SK-N-SH (cell line): ENCODE data around the gene SBNO1. TPM values are rescaled to one million over a fixed set of nuclear protein-coding genes. Genes with fewer than 3 reads are reported as not detected.
A peak's percentile ranks its signal among the peaks of the same experiment; 100 is the strongest.

Experiments
- CTCF ChIA-PET: fragments of 300-600, 350-600 bp; formaldehyde crosslinking; extraction: SDS; loops from one replicate; lab custom pipeline; 2021; lab: Yijun Ruan, JAX
- POLR2A ChIA-PET: fragments of 350-600 bp; sonication (Branson Sonifier 250); formaldehyde crosslinking; extraction: SDS; loops from one replicate; lab custom pipeline; 2020; ENCODE audit warnings: antibody characterized with exemption, inconsistent platforms; lab: Yijun Ruan, JAX
- DNase-seq: peaks from one replicate; pipeline ENCODE4 v3.0.0; 2012
- H2AFZ ChIP-seq: fragments of 200-600 bp; sonication (generic); 2 replicates; pipeline ENCODE4 v1.8.1; 2016; ENCODE audit warnings: antibody characterized with exemption, mild to moderate bottlenecking, low read depth
- H3F3A ChIP-seq: fragments of 200-600 bp; sonication (generic); replicated peaks from 2 replicates; pipeline ENCODE3; 2016; ENCODE audit warnings: antibody characterized with exemption, mild to moderate bottlenecking; ENCODE audit not compliant: insufficient read depth
- H3K27ac ChIP-seq, 2 experiments: fragments of 200-500 bp in 1 of 2; fragments of 200-600 bp in 1 of 2; sonication (Bioruptor generic) in 1 of 2; sonication (generic), shearing (Covaris generic) in 1 of 2; 2 replicates each; pipeline versions ENCODE4 v1.5.1 to v1.6.1; 2014 to 2016; ENCODE audit warnings: low read depth in 2 of 2, inconsistent platforms in 1 of 2, low read length in 1 of 2, mild to moderate bottlenecking in 1 of 2, mixed read lengths in 1 of 2
- H3K27me3 ChIP-seq: fragments of 200-600 bp; sonication (generic), shearing (Covaris generic); 2 replicates; pipeline ENCODE4 v1.6.1; 2016; ENCODE audit warnings: mixed run types; ENCODE audit not compliant: insufficient read depth
- H3K36me3 ChIP-seq, 2 experiments: fragments of 200-500 bp in 1 of 2; fragments of 200-600 bp in 1 of 2; sonication (Bioruptor generic) in 1 of 2; sonication (generic) in 1 of 2; replicated peaks in 1 of 2; 2 replicates each; pipeline versions ENCODE3 to v1.5.1; 2014 to 2016; ENCODE audit warnings: low read length in 1 of 2, mild to moderate bottlenecking in 1 of 2; ENCODE audit not compliant: insufficient read depth in 2 of 2, control insufficient read depth in 1 of 2
- H3K4me1 ChIP-seq, 2 experiments: fragments of 200-500 bp in 1 of 2; fragments of 200-600 bp in 1 of 2; sonication (Bioruptor generic) in 1 of 2; sonication (generic), shearing (Covaris generic) in 1 of 2; 2 replicates each; pipeline versions ENCODE4 v1.5.1 to v1.6.1; 2014 to 2016; ENCODE audit warnings: low read depth in 1 of 2, low read length in 1 of 2, mixed run types in 1 of 2; ENCODE audit not compliant: insufficient read depth in 2 of 2, control insufficient read depth in 1 of 2
- H3K4me2 ChIP-seq: fragments of 200-600 bp; sonication (generic), shearing (Covaris generic); 2 replicates; pipeline ENCODE4 v1.6.1; 2017; ENCODE audit warnings: mixed run types
- H3K4me3 ChIP-seq, 2 experiments: fragments of 200-500 bp in 1 of 2; fragments of 200-600 bp in 1 of 2; sonication (Bioruptor generic) in 1 of 2; sonication (generic), shearing (Covaris generic) in 1 of 2; 2 replicates each; pipeline versions ENCODE4 v1.5.1 to v1.8.1; 2014 to 2016; ENCODE audit warnings: low read depth in 2 of 2, inconsistent platforms in 1 of 2, low read length in 1 of 2, mild to moderate bottlenecking in 1 of 2, mixed read lengths in 1 of 2, moderate library complexity in 1 of 2
- H3K79me2 ChIP-seq: fragments of 200-600 bp; sonication (generic); 2 replicates; pipeline ENCODE4 v1.8.1; 2017; ENCODE audit warnings: mild to moderate bottlenecking; ENCODE audit not compliant: insufficient read depth
- H3K9ac ChIP-seq: fragments of 200-600 bp; sonication (generic); 2 replicates; pipeline ENCODE4 v1.6.1; 2017; ENCODE audit warnings: mixed run types
- H3K9me2 ChIP-seq: fragments of 200-600 bp; sonication (generic); 2 replicates; pipeline ENCODE4 v1.6.1; 2017; ENCODE audit warnings: mixed run types
- H3K9me3 ChIP-seq: fragments of 200-600 bp; sonication (generic); 2 replicates; pipeline ENCODE4 v1.6.1; 2017; ENCODE audit warnings: mixed run types, mild to moderate bottlenecking, moderate library complexity
- H4K20me1 ChIP-seq: fragments of 200-600 bp; sonication (generic); 2 replicates; pipeline ENCODE4 v1.6.1; 2017; ENCODE audit warnings: mild to moderate bottlenecking, mixed run types; ENCODE audit not compliant: insufficient read depth
- CHD2 ChIP-seq: fragments of 150-350 bp; IDR thresholded peaks from 2 replicates; pipeline ENCODE4 v1.6.1; 2018; ENCODE audit warnings: low read length; ENCODE audit not compliant: partially characterized antibody
- ELF1 ChIP-seq: IDR thresholded peaks from 2 replicates; pipeline ENCODE4 v1.4.0; 2012
- EP300 ChIP-seq, 2 experiments: IDR thresholded peaks; 2 replicates each; pipeline versions ENCODE4 v1.4.0 to v1.6.1; 2012; ENCODE audit warnings: borderline replicate concordance in 1 of 2, low read depth in 1 of 2, low read length in 1 of 2
- FOXJ3 ChIP-seq: sonication (generic); formaldehyde crosslinking; IDR thresholded peaks from 2 replicates; pipeline ENCODE4 v1.5.1; 2020; ENCODE audit warnings: mild to moderate bottlenecking, missing genetic modification reagents
- GATA2 ChIP-seq: sonication (generic); formaldehyde crosslinking; IDR thresholded peaks from 2 replicates; pipeline ENCODE4 v1.5.0; 2020; ENCODE audit warnings: mild to moderate bottlenecking, missing genetic modification reagents
- JUND ChIP-seq: IDR thresholded peaks from 2 replicates; pipeline ENCODE4 v1.4.0; 2012
- MEF2A ChIP-seq: IDR thresholded peaks from 2 replicates; pipeline ENCODE4 v1.4.0; 2012; ENCODE audit warnings: low read depth, borderline replicate concordance
- NFIC ChIP-seq: IDR thresholded peaks from 2 replicates; pipeline ENCODE4 v1.4.0; 2012; ENCODE audit warnings: borderline replicate concordance
- NRF1 ChIP-seq: IDR thresholded peaks from 2 replicates; pipeline ENCODE4 v1.6.1; 2012; ENCODE audit warnings: low read depth, mild to moderate bottlenecking, low read length
- POLR2AphosphoS5 ChIP-seq: IDR thresholded peaks from 2 replicates; pipeline ENCODE4 v1.6.1; 2012; ENCODE audit warnings: low read depth, low read length
- RAD21 ChIP-seq: IDR thresholded peaks from 2 replicates; pipeline ENCODE4 v1.6.1; 2012; ENCODE audit warnings: mild to moderate bottlenecking, low read length
- RCOR1 ChIP-seq: fragments of 150-350 bp; IDR thresholded peaks from 2 replicates; pipeline ENCODE4 v1.6.1; 2017; ENCODE audit warnings: antibody characterized with exemption, low read length
- SMC3 ChIP-seq: IDR thresholded peaks from 2 replicates; pipeline ENCODE4 v1.6.1; 2012; ENCODE audit warnings: low read depth, low read length, improper control_type of control experiment
- YY1 ChIP-seq: IDR thresholded peaks from 2 replicates; pipeline ENCODE4 v1.4.0; 2012; ENCODE audit warnings: low read depth, mild to moderate bottlenecking
- WGBS: methylation state at CpG from one replicate; pipeline ENCODE4 v1.1.6; 2017; ENCODE audit warnings: low lambda C conversion rate; 5-methylcytosine and 5-hydroxymethylcytosine counted together
- polyA plus RNA-seq, 3 experiments: library from polyadenylated mRNA; depleted of rRNA; stranded (reverse); fragments of >200 nt; gene quantifications; 2 replicates each; pipeline ENCODE4 v1.2.3, GENCODE V29; 2012
- TF ChIP-seq, protein P1 (sequence below): IDR thresholded peaks from 2 replicates; pipeline ENCODE4; 2012

SBNO1 gene
- polyA plus RNA-seq, 1 of the 3 experiments (the other 2 are of a cell fraction): 4.5 TPM

GRCh38 chr12:123265851-123266678, 98.6 kb downstream of the SBNO1 start (continued):
- TF ChIP-seq RCOR1 (no peak), YY1 (no peak), MEF2A (no peak), POLR2AphosphoS5 (no peak), CHD2 (no peak), ELF1 (no peak), GATA2 (CRISPR knock-in tag) (no peak)
- TF ChIP-seq, protein P1, sequence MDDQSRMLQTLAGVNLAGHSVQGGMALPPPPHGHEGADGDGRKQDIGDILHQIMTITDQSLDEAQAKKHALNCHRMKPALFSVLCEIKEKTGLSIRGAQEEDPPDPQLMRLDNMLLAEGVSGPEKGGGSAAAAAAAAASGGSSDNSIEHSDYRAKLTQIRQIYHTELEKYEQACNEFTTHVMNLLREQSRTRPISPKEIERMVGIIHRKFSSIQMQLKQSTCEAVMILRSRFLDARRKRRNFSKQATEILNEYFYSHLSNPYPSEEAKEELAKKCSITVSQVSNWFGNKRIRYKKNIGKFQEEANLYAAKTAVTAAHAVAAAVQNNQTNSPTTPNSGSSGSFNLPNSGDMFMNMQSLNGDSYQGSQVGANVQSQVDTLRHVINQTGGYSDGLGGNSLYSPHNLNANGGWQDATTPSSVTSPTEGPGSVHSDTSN: no peak

DNA sequence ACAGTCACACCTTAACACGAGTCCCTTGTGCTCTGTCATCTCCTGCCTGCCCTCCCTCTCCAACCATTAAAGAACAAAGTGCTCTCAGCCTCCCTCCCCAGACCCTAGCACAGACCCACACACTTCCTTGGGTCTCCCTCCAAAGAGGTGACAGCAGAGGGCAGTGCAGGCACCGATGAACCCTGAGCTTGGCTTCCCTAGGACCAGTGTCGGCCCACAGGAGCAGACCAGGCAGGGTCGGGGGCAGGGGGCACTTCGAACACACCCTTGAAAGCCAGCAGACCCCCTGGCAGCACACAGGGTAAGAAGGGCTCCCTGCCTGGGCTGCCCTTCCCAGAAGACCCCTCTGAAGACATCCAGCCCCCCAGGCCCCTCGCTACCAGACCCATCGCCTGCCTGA, 100.0 kb downstream of the SBNO1 start:
- H4K20me1 ChIP-seq: peaks cover 41% of the 10 kb centered on the region
- no peak overlapping the region for H3K4me3 ChIP-seq
- H3K9me3 ChIP-seq: no peaks in the 10 kb centered on the region
- ChIA-PET POLR2A (no interaction called here), CTCF (interaction anchor here (1.1 kb wide), 1 partner anchor 101 kb away, joined by 5 read pairs; no protein-coding TSS in a partner anchor)
- no peak overlapping the region for H3K4me2 ChIP-seq
- H3K9me2 ChIP-seq: no peaks in the 10 kb centered on the region
- H3F3A ChIP-seq: peaks cover 20% of the 10 kb centered on the region
- H3K4me1 ChIP-seq: peaks cover 5 to 36% of the 10 kb centered on the region in 2 experiments; a peak in 3 of 4 replicates
- no peak overlapping the region for H3K27ac ChIP-seq
- 78% methylated on average over 3 of the region's 7 CpGs for WGBS
- DNase-seq: peak; percentile 58
- TF ChIP-seq SMC3 (peak; percentile 16; the same call in 1 of the 2 replicates), RAD21 (peak; percentile 46), NFIC (no peak)
- H3K36me3 ChIP-seq: peaks cover 42 to 48% of the 10 kb centered on the region in 2 experiments
- peaks cover 99% of the 10 kb centered on the region for H3K79me2 ChIP-seq
- H3K27me3 ChIP-seq: no peaks in the 10 kb centered on the region
- no peak overlapping the region for H2AFZ ChIP-seq
- H3K9ac ChIP-seq: no peak overlapping the region

GRCh38 chr12:123263196-123263817, 101.3 kb downstream of the SBNO1 start:
- H3K9me2 ChIP-seq: no peaks in the 10 kb centered on the region
- 95% methylated on average over 7 of the region's 8 CpGs for WGBS
- TF ChIP-seq YY1: no peak
- no peak for TF ChIP-seq JUND
- no peak for TF ChIP-seq EP300 (IDR thresholded peaks at IDR 0.05; ENCODE audit: borderline replicate concordance in 1 of 2, low read depth in 1 of 2, low read length in 1 of 2)
- no peak for TF ChIP-seq NRF1
- no peak for TF ChIP-seq FOXJ3 (CRISPR knock-in tag)
- no peak for TF ChIP-seq POLR2AphosphoS5
- TF ChIP-seq, all 33 proteins: peak for 0
- Histone ChIP-seq H3K79me2 (peaks cover 88% of the 10 kb centered on the region), H3K9ac (no peak overlapping the region), H3K27me3 (no peaks in the 10 kb centered on the region), H4K20me1 (peaks cover 40% of the 10 kb centered on the region), H3K27ac (no peak overlapping the region), H3K4me1 (peaks cover 0 to 25% of the 10 kb centered on the region in 2 experiments; a peak in 2 of 4 replicates), H3K36me3 (peaks cover 55 to 59% of the 10 kb centered on the region in 2 experiments), H3K4me3 (no peak overlapping the region), H3F3A (peaks cover 25% of the 10 kb centered on the region), H3K4me2 (no peak overlapping the region), H2AFZ (no peak overlapping the region), H3K9me3 (no peaks in the 10 kb centered on the region)
- POLR2A ChIA-PET: no interaction called here
- CTCF ChIA-PET: no interaction called here
- DNase-seq: no peak
